Activated CD4-positive, CD25-positive, alpha-beta regulatory T cell treated with anti-CD3 and anti-CD28 coated beads, Interleukin-2, amount 50 U/mL, for 24 hours (primary cell): ENCODE results near the gene XIRP1.
A peak's percentile ranks its signal among the peaks of the same experiment; 100 is the strongest.
"Not testable (repeated sequence)": the region's sequence is repeated elsewhere in the genome, so short reads cannot be mapped to it uniquely, and the experiment has no call there.

Source experiments
- ATAC-seq, 2 donors: fragments of 150-1000 bp; cut with Tn5 transposase; one replicate each; pipeline ENCODE4 v1.10.0; 2021; ENCODE audit warnings: mild to moderate bottlenecking in 1 of 2, moderate library complexity in 1 of 2

XIRP1 gene, protein sequence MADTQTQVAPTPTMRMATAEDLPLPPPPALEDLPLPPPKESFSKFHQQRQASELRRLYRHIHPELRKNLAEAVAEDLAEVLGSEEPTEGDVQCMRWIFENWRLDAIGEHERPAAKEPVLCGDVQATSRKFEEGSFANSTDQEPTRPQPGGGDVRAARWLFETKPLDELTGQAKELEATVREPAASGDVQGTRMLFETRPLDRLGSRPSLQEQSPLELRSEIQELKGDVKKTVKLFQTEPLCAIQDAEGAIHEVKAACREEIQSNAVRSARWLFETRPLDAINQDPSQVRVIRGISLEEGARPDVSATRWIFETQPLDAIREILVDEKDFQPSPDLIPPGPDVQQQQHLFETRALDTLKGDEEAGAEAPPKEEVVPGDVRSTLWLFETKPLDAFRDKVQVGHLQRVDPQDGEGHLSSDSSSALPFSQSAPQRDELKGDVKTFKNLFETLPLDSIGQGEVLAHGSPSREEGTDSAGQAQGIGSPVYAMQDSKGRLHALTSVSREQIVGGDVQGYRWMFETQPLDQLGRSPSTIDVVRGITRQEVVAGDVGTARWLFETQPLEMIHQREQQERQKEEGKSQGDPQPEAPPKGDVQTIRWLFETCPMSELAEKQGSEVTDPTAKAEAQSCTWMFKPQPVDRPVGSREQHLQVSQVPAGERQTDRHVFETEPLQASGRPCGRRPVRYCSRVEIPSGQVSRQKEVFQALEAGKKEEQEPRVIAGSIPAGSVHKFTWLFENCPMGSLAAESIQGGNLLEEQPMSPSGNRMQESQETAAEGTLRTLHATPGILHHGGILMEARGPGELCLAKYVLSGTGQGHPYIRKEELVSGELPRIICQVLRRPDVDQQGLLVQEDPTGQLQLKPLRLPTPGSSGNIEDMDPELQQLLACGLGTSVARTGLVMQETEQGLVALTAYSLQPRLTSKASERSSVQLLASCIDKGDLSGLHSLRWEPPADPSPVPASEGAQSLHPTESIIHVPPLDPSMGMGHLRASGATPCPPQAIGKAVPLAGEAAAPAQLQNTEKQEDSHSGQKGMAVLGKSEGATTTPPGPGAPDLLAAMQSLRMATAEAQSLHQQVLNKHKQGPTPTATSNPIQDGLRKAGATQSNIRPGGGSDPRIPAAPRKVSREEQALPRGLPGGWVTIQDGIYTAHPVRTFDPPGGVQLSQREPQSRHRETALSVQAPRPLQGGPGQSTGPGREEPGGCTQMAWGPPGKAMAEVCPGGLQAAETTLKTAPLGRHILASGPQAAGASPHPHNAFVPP (N-terminal part only)

DNA sequence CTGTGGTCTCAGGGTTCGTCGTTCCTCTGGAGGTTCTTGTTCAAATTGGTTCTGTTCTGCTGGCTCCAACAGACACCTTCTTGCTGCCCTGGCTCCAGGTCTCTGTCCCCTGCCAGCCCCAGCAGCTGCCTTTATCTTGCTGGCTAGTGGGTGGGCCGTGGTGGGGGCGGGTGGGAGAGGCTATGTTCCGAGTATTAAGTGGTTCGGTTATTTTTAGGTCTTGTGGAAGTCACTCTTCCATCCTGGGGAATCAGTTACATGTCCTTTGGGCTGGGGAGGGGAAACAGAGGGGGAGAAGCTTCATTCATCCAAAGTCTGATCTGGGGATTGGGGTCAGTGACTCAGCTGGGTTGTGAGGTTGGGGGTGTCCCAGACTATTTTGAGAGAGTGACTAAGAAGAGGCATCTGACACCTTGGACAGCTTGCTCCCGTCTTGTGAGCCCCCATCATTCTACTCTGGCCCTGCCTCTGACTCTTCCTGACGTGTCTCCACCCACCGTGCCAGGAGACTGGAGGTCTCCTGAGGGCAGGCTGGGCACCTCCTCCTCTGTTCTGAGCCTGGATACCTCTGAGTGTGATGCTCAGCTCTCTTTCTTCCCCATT, at the start of gene XIRP1:
Gene XIRP1 (minus strand): TSS at position 106 of the 603 bp plus-strand sequence. CDS start 3,150 bp downstream, outside the sequence.
- peak; percentile 87 to 93 for ATAC-seq

DNA sequence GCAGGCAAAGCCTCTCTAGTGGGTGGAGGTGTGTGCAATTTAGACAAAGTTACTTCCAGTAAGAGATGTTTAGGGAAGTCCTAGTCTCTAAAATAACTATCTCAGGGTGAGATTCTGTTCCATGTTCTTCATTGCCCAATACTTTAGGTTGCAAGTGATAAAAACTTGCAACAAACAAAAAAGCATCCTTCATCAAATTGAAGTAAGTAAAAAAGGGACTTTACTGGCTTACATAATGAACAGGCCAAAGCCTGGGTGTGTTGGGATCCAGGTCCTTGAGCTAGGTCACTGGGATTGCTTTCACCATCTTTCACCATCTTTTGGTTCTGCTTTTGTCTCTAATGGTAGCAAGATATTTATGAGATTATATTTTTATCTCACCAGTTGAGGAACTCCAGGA, 49.2 kb upstream of the XIRP1 start:
- ATAC-seq = no peak

DNA sequence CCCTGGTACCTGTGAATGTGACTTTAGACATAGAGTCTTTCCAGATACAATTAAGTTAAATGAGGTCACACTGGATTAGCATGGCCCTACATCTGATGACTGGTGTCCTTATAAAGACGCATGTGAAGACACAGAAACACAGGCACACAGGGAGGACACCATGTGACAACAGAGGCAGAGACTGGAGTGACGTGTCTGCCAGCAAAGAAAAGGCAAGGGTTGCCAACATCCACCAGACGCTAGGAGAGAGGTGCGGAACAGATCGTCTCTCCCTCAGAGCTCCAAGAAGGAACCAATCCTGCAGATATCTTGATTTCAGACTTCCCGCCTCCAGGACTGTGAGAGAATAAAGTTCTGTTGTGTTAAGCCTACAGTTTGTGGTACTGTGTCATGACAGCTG, 44.6 kb upstream of the XIRP1 start:
- ATAC-seq = no peak

DNA sequence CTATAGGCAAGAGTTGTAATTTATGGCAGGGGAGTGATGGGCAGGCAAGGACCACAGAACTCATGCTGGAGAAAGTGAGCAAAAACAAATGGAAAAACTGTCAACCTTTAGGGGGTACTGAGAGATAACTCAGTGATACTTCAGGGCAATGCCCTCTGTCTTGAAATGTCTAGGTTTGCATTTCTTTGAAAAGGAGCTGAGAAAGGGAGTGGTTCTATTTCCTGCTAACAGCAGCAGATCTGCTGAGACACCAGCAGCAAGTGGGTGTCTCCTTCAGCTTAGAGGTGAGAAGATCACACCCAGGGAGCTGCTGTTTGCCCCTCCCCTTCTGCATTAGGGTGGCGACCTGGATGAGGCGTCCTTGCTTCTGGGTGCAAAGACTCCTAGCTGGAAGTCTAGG, 42.3 kb upstream of the XIRP1 start:
- ATAC-seq = peak; percentile 41

DNA sequence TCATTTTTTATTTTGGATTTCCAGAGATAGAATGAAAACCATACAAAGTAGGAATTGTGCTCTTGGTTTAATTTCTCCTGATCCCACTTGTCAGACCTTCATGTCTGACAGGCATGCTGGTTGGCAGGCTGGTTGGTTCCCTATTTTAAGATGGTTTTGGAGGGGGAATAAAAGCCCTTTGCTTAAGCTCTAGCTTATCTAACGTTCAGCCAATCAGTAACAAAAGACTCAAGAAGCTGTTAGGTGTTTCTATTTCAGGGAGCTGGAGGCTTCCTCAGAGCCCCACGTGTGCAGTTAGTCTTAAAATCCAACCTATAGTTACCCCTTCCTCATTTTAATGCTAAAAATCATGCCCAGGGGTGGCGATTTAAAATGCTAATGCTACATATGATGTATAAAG, 40.5 kb upstream of the XIRP1 start:
- ATAC-seq = no peak

DNA sequence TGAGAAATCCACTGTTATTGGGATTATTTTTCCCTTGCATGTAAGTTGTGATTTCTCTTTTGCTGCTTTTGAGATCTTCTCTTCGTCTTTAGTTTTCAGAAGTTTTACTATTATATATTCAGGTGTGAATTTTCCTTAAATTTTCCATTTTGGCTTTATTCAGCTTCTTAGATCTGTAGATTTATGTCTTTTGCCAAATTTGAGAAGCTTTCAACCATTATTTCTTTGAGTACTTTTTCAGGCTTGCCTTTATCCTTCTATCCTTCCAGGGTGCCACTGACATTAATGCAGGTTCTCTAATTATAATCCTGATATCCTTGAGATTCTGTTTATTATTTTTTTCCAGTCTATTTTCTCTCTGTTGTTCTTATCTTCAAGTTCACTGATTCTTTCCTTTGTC, 38.1 kb upstream of the XIRP1 start:
- no peak for ATAC-seq

DNA sequence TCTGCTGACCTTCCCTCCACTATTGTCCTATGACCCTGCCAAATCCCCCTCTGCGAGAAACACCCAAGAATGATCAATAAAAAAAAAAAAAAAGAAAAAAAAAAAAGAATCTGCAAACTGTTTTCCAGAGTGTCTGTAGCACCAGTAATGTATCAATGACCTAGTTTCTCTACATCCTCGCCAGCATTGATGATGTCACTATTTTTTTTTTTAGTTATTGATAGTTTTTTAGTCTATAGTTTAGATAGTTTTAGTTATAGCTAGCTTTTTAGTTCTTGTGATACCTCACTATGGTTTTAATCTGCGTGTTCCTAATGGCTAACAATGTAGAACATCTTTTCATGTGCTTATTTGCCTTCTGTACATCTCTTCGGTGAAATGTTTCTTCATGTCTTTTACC, 36.1 kb upstream of the XIRP1 start:
- ATAC-seq = no peak

DNA sequence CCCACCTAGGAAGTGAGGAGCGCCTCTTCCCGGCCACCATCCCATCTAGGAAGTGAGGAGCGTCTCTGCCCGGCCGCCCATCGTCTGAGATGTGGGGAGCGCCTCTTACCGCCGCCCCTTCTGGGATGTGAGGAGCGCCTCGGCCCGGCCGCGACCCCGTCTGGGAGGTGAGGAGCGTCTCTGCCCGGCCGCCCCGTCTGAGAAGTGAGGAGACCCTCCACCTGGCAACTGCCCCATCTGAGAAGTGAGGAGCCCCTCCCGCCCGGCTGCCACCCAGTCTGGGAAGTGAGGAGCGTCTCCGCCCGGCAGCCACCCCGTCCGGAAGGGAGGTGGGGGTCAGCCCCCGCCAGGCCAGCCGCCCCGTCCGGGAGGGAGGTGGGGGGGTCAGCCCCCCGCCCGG, 35.2 kb upstream of the XIRP1 start:
- not testable (repeated sequence) for ATAC-seq

DNA sequence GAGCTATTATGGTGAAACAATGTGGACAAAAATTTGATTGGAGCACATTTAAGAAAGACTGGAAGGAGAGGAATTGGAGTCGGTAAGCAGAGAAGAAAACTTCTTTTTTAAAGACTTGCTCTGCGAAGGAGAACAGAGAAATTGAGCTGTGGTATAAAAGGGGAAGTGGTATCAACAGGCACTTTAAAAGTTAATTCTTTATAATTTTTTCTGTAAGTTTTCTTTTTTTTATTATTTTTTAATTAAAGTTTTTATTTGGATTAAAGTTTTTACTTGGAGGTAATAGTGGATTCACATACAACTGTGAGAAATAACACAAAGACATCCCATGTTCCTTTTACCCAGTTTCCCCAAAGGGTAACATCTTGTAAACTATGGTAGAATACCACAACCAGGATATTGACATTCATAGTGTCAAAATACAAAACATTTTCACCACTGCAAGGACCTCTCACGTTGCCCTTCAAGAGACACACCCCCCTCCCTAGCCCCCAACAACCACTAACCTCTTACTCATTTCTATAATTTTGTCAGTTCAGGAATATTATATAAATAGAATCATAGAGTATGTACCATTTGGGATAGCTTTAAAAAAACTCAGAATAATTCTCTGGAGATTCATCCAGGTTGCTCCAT, 33.8 kb upstream of the XIRP1 start:
- no peak for ATAC-seq

DNA sequence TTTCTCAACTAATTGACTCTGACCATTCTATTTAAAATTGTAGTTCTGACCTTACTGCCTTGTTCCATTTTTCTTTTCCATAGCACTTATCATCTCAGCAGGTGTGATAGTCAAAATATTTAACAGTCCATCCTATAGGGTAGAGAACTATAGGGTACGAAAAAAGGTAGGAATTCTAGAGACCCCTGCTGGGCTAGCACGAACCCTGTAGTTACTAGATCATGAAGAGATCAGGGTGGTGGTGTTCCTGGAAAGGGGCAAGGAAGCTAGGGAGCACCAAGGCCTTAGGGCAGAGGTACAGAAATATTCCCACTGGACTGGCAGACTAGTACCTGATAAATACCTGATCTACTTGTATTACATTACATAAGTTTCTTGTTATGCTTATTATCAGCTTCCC, 31.9 kb upstream of the XIRP1 start:
- no peak for ATAC-seq

DNA sequence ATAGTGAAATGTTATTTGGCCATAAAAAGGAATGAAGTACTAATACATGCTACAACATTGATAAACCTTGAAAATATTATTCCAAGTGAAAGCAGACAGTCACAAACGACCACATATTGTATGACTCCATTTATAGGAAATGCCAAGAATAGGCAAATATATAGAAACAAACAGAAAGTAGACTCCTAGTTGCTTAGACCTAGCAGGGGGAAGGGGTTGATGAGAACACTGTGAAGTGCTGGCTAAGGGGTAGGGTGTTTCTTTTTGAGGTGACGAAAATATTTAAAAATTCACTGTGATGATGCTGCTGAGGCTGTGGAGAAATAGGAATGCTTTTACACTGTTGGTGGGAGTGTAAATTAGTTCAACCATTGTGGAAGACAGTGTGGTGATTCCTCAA, 30.5 kb upstream of the XIRP1 start:
- no peak for ATAC-seq

DNA sequence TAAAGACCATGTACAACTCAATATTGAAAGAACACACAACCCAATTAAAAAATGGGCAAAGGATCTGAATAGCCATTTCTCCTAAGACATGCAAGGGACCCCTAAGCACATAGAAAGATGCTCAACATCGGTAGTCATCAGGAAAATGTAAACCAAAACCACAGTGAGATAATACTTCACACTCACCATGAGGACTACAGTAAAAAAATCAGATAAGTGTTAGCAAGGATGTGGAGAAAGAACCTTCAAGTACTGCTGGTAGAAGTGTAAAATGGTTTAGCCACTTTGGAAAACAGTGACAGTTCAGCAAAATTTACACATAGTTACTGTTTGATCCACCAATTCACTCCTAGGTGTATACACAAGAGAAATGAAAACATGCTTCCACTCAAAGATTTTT, 30.1 kb upstream of the XIRP1 start:
- ATAC-seq = no peak

DNA sequence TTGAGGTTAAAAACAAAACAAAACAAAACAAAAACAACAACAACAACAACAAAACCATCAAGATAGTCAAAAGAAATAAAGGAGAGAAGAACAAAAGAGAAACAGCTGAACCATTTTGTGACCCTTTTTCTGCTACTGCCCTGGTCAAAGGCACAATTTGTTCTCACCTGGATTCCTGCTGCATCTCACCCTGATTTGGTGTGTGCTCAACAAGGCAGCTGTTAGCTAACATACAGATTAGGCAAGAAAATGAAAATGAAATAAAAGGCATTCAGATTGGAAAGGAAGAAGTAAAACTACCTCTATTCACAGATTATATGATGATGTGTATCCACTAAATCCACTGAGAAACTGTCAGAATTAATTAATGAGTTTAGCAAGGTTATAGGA, 28.7 kb upstream of the XIRP1 start:
- no peak for ATAC-seq

DNA sequence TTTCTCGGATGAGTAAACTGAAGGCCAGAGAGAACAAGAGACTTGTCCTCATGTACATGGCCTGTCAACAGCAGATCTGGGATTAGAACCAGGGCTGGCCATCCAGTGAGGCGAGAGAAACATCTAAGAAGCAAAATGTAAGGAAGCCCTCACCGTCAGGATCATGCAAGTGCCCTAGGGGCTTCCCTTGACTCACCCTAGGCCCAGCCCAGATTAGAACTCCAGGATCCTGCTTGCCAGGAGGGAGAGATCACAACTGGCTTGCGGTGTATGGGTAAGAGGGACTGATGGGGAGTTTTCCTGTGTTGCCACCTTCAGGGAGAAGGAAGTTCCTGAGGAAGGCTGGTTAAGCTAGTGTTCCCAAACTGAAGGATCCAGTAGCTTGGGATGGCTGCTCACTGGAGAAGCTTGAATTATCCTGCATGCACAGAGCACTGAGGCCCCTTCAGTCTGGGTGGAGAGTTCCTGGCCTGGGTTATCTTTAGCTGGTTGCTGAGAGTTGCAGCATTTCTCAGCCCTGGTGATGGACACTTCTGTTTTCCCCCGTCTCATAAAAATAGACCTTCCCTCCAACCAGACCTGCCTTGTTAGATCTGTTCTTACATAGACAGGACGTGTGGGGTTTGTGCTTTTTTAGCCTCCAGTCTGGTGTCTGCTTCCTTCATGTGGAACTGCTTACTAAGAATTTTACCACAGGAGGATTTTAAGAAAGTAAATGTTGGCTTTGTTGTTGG, 28.2 kb upstream of the XIRP1 start:
- ATAC-seq = no peak

DNA sequence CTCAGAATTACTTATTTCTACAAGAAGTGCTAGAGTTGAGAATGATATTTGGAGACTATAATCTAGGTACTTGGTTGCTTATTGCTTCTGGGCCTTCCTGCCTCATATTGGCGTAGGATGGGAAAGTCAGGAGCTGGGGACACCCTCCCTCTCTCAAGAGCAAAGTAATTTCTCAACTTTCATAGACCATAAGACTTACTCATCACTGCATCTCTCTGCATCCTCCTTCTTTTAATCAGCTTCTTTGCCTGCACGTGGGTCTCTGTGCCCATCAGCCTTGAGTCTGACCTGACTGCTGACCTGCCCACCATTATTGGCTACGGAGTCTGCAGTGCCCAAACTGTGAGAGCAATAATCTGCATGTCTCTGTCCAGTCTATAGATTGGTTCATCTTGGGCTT, 27.3 kb upstream of the XIRP1 start:
- no peak for ATAC-seq

DNA sequence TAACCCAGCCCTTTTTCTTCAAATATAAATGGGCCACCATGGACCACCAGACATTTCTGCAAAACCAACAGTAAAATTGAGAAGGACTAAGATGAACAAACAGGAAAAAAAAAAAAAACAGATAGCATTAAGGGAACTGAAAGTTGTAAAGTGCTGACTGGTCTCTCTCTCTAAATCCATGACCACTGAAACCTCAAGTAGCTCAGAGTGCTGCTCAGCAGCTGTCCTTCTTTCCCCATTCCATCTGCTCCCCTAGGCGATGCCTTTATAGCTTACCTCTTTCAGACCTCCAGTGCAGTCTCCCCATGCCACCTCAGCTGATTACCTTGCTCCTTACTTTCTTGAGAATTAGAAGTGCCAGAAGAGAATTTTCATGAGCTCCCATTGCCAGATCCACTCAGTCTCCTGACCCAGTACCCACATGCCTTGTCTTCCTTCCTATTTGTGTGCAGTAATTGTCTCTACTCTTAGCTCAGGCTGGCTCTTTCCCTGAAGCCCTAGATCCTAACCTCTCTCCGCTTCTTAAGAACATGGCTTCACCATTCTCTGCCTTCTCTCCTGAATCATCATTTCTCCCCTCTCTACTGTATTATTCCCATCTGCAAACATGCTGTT, 23.9 kb upstream of the XIRP1 start:
- ATAC-seq = no peak

DNA sequence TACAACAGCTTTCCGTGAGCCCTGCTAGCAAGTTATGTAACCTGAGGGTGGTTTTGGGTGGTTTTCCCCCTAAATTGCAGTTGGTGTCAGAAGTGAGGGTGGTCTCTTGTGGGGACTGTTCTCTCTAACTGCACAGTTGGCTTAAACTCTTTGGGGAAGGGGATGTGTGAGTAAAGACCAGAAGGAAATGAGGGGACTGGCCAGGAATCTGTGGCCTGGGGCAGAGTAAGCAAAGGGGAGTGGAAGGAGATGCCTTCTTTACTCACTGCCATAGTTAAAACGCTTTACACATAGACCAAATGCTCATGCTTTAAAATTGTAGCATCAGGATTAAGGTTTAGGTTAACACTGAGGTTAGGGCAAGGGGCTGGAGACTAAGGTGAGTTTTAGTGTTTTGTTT, 21.2 kb upstream of the XIRP1 start:
- no peak for ATAC-seq

DNA sequence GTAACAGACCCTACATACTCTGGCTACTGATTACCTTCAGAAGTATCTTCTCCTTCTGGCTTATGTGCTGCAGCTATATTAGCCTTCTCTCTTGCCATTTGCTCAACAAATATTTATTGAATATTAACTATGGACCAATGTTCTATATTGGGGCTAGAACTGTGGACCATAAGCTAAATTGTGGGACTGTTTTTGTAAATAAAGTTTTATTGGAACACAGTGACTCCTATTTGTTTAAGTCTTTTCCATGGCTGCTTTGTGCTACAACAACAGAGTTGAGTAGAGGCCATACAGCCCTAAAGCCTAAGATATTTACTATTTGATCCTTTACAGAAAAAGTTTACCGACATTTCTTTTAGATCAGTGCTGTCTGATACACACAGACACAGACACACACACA, 20.3 kb upstream of the XIRP1 start:
- no peak for ATAC-seq

DNA sequence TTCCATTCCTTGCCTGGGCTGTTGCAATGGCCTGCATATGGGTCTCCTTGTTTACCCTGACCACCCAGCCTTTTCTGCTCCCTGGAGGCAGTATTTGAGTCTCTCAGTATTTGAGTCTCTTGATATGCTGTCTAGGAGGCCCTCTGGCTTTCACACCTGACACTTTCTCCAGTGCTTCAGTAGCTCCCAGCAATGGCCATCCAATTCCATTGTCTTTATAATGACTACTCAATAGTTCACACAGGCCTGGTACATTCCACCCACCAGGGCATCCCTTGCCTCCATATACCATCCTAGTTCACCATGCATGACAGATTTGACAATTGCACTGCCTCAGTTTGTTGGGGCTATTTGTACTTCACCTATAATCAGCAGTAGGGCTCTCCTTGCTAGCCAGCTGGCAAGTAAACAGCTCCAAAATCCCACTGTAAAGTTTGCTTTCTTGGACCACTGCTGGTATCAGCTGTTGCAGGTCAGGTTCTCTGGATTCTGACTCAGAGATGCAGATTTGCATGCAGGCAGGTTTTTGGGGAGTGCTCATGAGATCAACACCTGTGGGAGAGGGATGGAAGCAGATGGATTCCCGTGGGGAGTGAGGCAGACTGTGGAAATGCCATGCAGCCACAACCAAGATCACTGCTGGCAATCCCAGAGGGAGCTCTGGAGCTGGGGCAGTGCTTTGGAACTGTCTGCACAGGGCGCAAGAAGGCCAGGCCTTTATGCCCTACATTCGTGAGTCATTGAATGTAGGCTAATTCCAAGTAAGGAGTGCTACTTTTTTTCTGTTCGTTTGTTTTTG, 19.1 kb upstream of the XIRP1 start:
- no peak for ATAC-seq

DNA sequence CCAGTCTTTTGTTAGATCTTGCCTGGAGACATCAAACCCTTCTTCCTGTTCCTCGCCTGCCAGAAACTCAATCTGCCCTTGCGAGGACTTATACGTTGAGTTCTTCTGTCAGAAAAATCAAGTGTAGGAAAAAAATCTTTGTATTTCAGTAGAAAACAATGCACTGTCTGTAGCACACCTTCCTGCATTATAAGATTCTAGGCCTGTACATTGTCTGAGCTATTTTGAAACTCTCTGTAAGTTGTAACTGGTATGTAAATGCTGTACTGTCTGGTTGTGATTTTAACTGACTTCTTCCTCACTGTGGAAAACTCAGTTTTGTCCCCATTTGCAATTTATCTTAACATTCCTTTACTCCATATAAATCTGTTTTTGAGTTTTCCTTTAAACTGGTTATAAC, 17.7 kb upstream of the XIRP1 start:
- ATAC-seq = no peak
